MM.1S (cell line): ENCODE data around the gene CBFA2T3.

Source experiments
- CTCF ChIP-seq: fragments of 300-600 bp; sonication (generic); IDR thresholded peaks from 2 replicates; pipeline ENCODE4 v1.5.1; 2016; ENCODE audit warnings: antibody characterized with exemption, low read length, mixed read lengths
- EZH2 ChIP-seq: fragments of 300-600 bp; sonication (generic); optimal IDR thresholded peaks from 2 replicates; pipeline ENCODE3; 2017; ENCODE audit warnings: low read depth, mild to moderate bottlenecking, antibody characterized with exemption, low read length, mixed read lengths

- TF ChIP-seq CTCF (no peak), EZH2 (no peak)
Observed at GRCh38 chr16:88853325-88853941, 123.6 kb downstream of the CBFA2T3 start.
